Fibroblast of lung (primary cell): ENCODE measurements around the gene TBX3. TPM values are rescaled to one million over a fixed set of nuclear protein-coding genes. Genes with fewer than 3 reads are reported as not detected.
A peak's percentile ranks its signal among the peaks of the same experiment; 100 is the strongest.

Experiments used
- DNase-seq, 2 donors: peaks; one replicate each; pipeline versions ENCODE4 v3.0.0 to v3.0.0-alpha.2; 2010; ENCODE audit warnings: low read depth in 2 of 2
- H2AFZ ChIP-seq: 2 replicates; pipeline ENCODE4 v1.5.1; 2012; ENCODE audit warnings: low read length, control low read depth, inconsistent platforms
- H3K27ac ChIP-seq: 2 replicates; pipeline ENCODE4 v1.5.1; 2011; ENCODE audit warnings: low read length, control low read depth; ENCODE audit not compliant: insufficient read depth
- H3K27me3 ChIP-seq: 2 replicates; pipeline ENCODE4 v1.5.1; 2011; ENCODE audit warnings: mild to moderate bottlenecking, low read length; ENCODE audit not compliant: control insufficient read depth, insufficient read depth
- H3K36me3 ChIP-seq: 2 replicates; pipeline ENCODE4 v1.5.1; 2011; ENCODE audit warnings: low read length; ENCODE audit not compliant: control insufficient read depth, insufficient read depth
- H3K4me1 ChIP-seq: 2 replicates; pipeline ENCODE4 v1.5.1; 2011; ENCODE audit warnings: low read length; ENCODE audit not compliant: control insufficient read depth, insufficient read depth; ENCODE audit errors: extremely low read depth
- H3K4me2 ChIP-seq: 2 replicates; pipeline ENCODE4 v1.5.1; 2011; ENCODE audit warnings: low read length, control low read depth; ENCODE audit not compliant: insufficient read depth; ENCODE audit errors: extremely low read depth
- H3K4me3 ChIP-seq, 4 experiments: fragments of 200-600 bp in 1 of 4; sonication (generic) in 1 of 4; replicated peaks in 1 of 4; 2 replicates each; pipeline ENCODE4 v1.5.1; 2011 to 2016; ENCODE audit warnings: low read length in 4 of 4, low read depth in 3 of 4, mild to moderate bottlenecking in 3 of 4, control low read depth in 2 of 4, inconsistent platforms in 1 of 4, mixed read lengths in 1 of 4; ENCODE audit not compliant: insufficient read depth in 1 of 4; ENCODE audit errors: control extremely low read depth in 1 of 4
- H3K79me2 ChIP-seq: 2 replicates; pipeline ENCODE4 v1.5.1; 2012; ENCODE audit warnings: mild to moderate bottlenecking, low read length, inconsistent platforms; ENCODE audit not compliant: control insufficient read depth, insufficient read depth
- H3K9ac ChIP-seq: 2 replicates; pipeline ENCODE4 v1.5.1; 2011; ENCODE audit warnings: mild to moderate bottlenecking, low read length, control low read depth; ENCODE audit not compliant: insufficient read depth
- H3K9me3 ChIP-seq: 2 replicates; pipeline ENCODE4 v1.5.1; 2012; ENCODE audit warnings: low read depth, low read length; ENCODE audit not compliant: control insufficient read depth, insufficient read depth
- H4K20me1 ChIP-seq: 2 replicates; pipeline ENCODE4 v1.5.1; 2011; ENCODE audit warnings: low read length; ENCODE audit not compliant: control insufficient read depth, insufficient read depth; ENCODE audit errors: extremely low read depth
- EZH2 ChIP-seq: IDR thresholded peaks from 2 replicates; pipeline ENCODE4 v1.5.1; 2012; ENCODE audit warnings: low read length, control low read depth, mild to moderate bottlenecking; ENCODE audit errors: missing control alignments
- polyA plus RNA-seq, 2 donors: library from polyadenylated mRNA; depleted of rRNA in 1 of 2; stranded (reverse) in 1 of 2; unstranded in 1 of 2; fragments of >200 nt; gene quantifications; 2 replicates each; pipeline ENCODE4 v1.2.1, GENCODE V29; 2011 to 2012; ENCODE audit warnings: missing spikeins in 1 of 2
- total RNA-seq: library from RNA; depleted of rRNA; stranded (reverse); fragments of >200 nt; gene quantifications from 2 replicates; pipeline ENCODE4 v1.2.1, GENCODE V29; 2014
- TF ChIP-seq, protein P1 (sequence below), 2 donors: IDR thresholded peaks in 1 of 2; conservative IDR thresholded peaks in 1 of 2; 1 replicate in 1 of 2; 2 replicates in 1 of 2; pipeline ENCODE4 v1.5.1; 2011 to 2012; ENCODE audit warnings: low read length in 2 of 2, control low read depth in 1 of 2, inconsistent platforms in 1 of 2, low read depth in 1 of 2, mild to moderate bottlenecking in 1 of 2

TBX3 gene
- total and polyA plus RNA-seq, 2 donors (not counting 1 experiment from before 2014, with no cell fraction given): 19.9 to 66.4 TPM

GRCh38 chr12:114668151-114668885 lies 15.7 kb downstream of the TBX3 start:
- DNase-seq: peak; percentile 79 to 84
- H3K9me3 ChIP-seq: no peaks in the 10 kb centered on the region
- H3K36me3 ChIP-seq: peaks cover 5% of the 10 kb centered on the region
- H2AFZ ChIP-seq: peak overlapping the region; percentile 63
- H4K20me1 ChIP-seq: no peaks in the 10 kb centered on the region
- peak overlapping the region; percentile 48 to 89 (median 60) for H3K4me3 ChIP-seq
- peak overlapping the region; percentile 39 for H3K9ac ChIP-seq
- H3K27ac ChIP-seq: peak overlapping the region; percentile 77
- TF ChIP-seq, protein P1, sequence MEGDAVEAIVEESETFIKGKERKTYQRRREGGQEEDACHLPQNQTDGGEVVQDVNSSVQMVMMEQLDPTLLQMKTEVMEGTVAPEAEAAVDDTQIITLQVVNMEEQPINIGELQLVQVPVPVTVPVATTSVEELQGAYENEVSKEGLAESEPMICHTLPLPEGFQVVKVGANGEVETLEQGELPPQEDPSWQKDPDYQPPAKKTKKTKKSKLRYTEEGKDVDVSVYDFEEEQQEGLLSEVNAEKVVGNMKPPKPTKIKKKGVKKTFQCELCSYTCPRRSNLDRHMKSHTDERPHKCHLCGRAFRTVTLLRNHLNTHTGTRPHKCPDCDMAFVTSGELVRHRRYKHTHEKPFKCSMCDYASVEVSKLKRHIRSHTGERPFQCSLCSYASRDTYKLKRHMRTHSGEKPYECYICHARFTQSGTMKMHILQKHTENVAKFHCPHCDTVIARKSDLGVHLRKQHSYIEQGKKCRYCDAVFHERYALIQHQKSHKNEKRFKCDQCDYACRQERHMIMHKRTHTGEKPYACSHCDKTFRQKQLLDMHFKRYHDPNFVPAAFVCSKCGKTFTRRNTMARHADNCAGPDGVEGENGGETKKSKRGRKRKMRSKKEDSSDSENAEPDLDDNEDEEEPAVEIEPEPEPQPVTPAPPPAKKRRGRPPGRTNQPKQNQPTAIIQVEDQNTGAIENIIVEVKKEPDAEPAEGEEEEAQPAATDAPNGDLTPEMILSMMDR (conservative IDR thresholded peaks at IDR 0.05 in 1 of 2, IDR thresholded peaks at IDR 0.05 in 1 of 2; ENCODE audit: low read depth in 1 of 2, low read length in 2 of 2): peak; percentile 31 to 60
- TF ChIP-seq EZH2: no peak
- no peaks in the 10 kb centered on the region for H3K27me3 ChIP-seq
- H3K4me1 ChIP-seq: peaks cover 6% of the 10 kb centered on the region
- H3K79me2 ChIP-seq: peaks cover 39% of the 10 kb centered on the region
- peak overlapping the region; percentile 89 for H3K4me2 ChIP-seq

- TF ChIP-seq, protein P1 (conservative IDR thresholded peaks at IDR 0.05 in 1 of 2, IDR thresholded peaks at IDR 0.05 in 1 of 2; ENCODE audit: low read depth in 1 of 2, low read length in 2 of 2): no peak
- TF ChIP-seq EZH2: no peak
- peak overlapping the region; percentile 72 for H3K4me2 ChIP-seq
- no peak for DNase-seq
- H3K4me3 ChIP-seq: peak overlapping the region; percentile 41 to 89 (median 51)
- peak overlapping the region; percentile 37 for H3K9ac ChIP-seq
- peak overlapping the region; percentile 63 for H2AFZ ChIP-seq
- H3K9me3 ChIP-seq: no peaks in the 10 kb centered on the region
- H3K4me1 ChIP-seq: peaks cover 3% of the 10 kb centered on the region
- H3K79me2 ChIP-seq: peaks cover 33% of the 10 kb centered on the region
- no peaks in the 10 kb centered on the region for H3K27me3 ChIP-seq
- H3K27ac ChIP-seq: peak overlapping the region; percentile 77
- H4K20me1 ChIP-seq: no peaks in the 10 kb centered on the region
- peaks cover 5% of the 10 kb centered on the region for H3K36me3 ChIP-seq
These were observed 16.3 kb downstream of the TBX3 start for GRCh38 chr12:114667669-114668150.

- Histone ChIP-seq H3K4me3 (no peak overlapping the region), H2AFZ (no peak overlapping the region), H4K20me1 (no peaks in the 10 kb centered on the region), H3K9me3 (no peaks in the 10 kb centered on the region), H3K36me3 (peaks cover 5% of the 10 kb centered on the region), H3K27ac (no peak overlapping the region), H3K9ac (no peak overlapping the region), H3K27me3 (no peaks in the 10 kb centered on the region), H3K4me2 (no peak overlapping the region), H3K79me2 (peaks cover 26% of the 10 kb centered on the region), H3K4me1 (no peaks in the 10 kb centered on the region)
- TF ChIP-seq, protein P1 (conservative IDR thresholded peaks at IDR 0.05 in 1 of 2, IDR thresholded peaks at IDR 0.05 in 1 of 2; ENCODE audit: low read depth in 1 of 2, low read length in 2 of 2): no peak
- no peak for TF ChIP-seq EZH2
- DNase-seq: no peak
These were observed 17.0 kb downstream of the TBX3 start for GRCh38 chr12:114666746-114667668.
